ENCODE results near the gene IKBKE.

IKBKE gene

GRCh38 chr1:206496131-206496793 lies 26.0 kb downstream of the IKBKE start:
- no peak for DNase-seq (ENCODE audit: low read depth)

GRCh38 chr1:206497363-206497762 lies 27.1 kb downstream of the IKBKE start:
- DNase-seq (ENCODE audit: low read depth) = no peak

- no peak for DNase-seq (ENCODE audit: low read depth)
Measured at GRCh38 chr1:206497774-206498173, 27.5 kb downstream of the IKBKE start.

- DNase-seq (ENCODE audit: low read depth) = no peak
Measured at GRCh38 chr1:206498685-206499084, 28.4 kb downstream of the IKBKE start.

GRCh38 chr1:206500046-206500445 lies 29.8 kb downstream of the IKBKE start:
- DNase-seq (ENCODE audit: low read depth) = no peak

GRCh38 chr1:206501881-206502280 lies 31.6 kb downstream of the IKBKE start:
- no peak for DNase-seq (ENCODE audit: low read depth)

- DNase-seq (ENCODE audit: low read depth) = no peak
Measured at GRCh38 chr1:206502403-206502802, 32.1 kb downstream of the IKBKE start.

- no peak for DNase-seq (ENCODE audit: low read depth)
Measured at GRCh38 chr1:206502812-206503211, 32.5 kb downstream of the IKBKE start.

- DNase-seq (ENCODE audit: low read depth) = peak; percentile 99
Measured at GRCh38 chr1:206503591-206504362, 33.5 kb downstream of the IKBKE start.

- no peak for DNase-seq (ENCODE audit: low read depth)
Measured at GRCh38 chr1:206504363-206504713, 34.1 kb downstream of the IKBKE start.

- no peak for DNase-seq (ENCODE audit: low read depth)
Measured at GRCh38 chr1:206505702-206506355, 35.6 kb downstream of the IKBKE start.

GRCh38 chr1:206506405-206507283 lies 36.4 kb downstream of the IKBKE start:
- no peak for DNase-seq (ENCODE audit: low read depth)

- DNase-seq (ENCODE audit: low read depth) = no peak
Measured at GRCh38 chr1:206507284-206508129, 37.2 kb downstream of the IKBKE start, which contains the start of gene RASSF5. Gene RASSF5, plus strand, starts transcription at chr1:206507531. Its CDS starts 72 bp downstream, at chr1:206507603.

GRCh38 chr1:206508130-206508889 lies 38.0 kb downstream of the IKBKE start:
- no peak for DNase-seq (ENCODE audit: low read depth)

GRCh38 chr1:206508956-206509355 lies 38.7 kb downstream of the IKBKE start:
- DNase-seq (ENCODE audit: low read depth) = no peak

GRCh38 chr1:206509612-206510257 lies 39.5 kb downstream of the IKBKE start:
- DNase-seq (ENCODE audit: low read depth) = no peak

- DNase-seq (ENCODE audit: low read depth) = no peak
Measured at GRCh38 chr1:206510371-206510770, 40.1 kb downstream of the IKBKE start.

- DNase-seq (ENCODE audit: low read depth) = no peak
Measured at GRCh38 chr1:206511362-206512057, 41.2 kb downstream of the IKBKE start.

Measured in stromal cell of bone marrow (primary cell).